Smooth muscle cell (in vitro differentiated cells): Measurements from ENCODE around the gene RPUSD1. TPM values are rescaled to one million over a fixed set of nuclear protein-coding genes. Genes with fewer than 3 reads are reported as not detected.

Source experiments
- DNase-seq: peaks from one replicate; lab custom pipeline; 2025; ENCODE audit not compliant: unreplicated experiment; lab: John Stamatoyannopoulos, UW
- H2AFZ ChIP-seq: fragments of 200-600 bp; sonication (generic); 2 replicates; pipeline ENCODE4 v1.6.0; 2016; ENCODE audit warnings: antibody characterized with exemption, low read depth, mild to moderate bottlenecking
- H3F3A ChIP-seq: fragments of 200-600 bp; sonication (generic); 2 replicates; pipeline ENCODE4 v1.6.0; 2017; ENCODE audit warnings: antibody characterized with exemption, low read depth
- H3K27ac ChIP-seq: fragments of 200-600 bp; sonication (generic); 2 replicates; pipeline ENCODE4 v1.5.1; 2016; ENCODE audit warnings: low read depth, mild to moderate bottlenecking
- H3K27me3 ChIP-seq: fragments of 200-600 bp; sonication (generic); 2 replicates; pipeline ENCODE4 v1.6.1; 2016; ENCODE audit warnings: low read depth, mild to moderate bottlenecking
- H3K36me3 ChIP-seq: fragments of 200-600 bp; sonication (generic); 2 replicates; pipeline ENCODE4 v1.5.1; 2016; ENCODE audit warnings: low read depth
- H3K4me1 ChIP-seq: fragments of 200-600 bp; sonication (generic); 2 replicates; pipeline ENCODE4 v1.5.1; 2016; ENCODE audit warnings: low read depth
- H3K4me2 ChIP-seq: fragments of 200-600 bp; sonication (generic); 2 replicates; pipeline ENCODE4 v1.6.0; 2016; ENCODE audit warnings: mild to moderate bottlenecking
- H3K4me3 ChIP-seq: fragments of 200-600 bp; sonication (generic); 2 replicates; pipeline ENCODE4 v1.5.1; 2016; ENCODE audit warnings: mild to moderate bottlenecking
- H3K79me2 ChIP-seq: fragments of 200-600 bp; sonication (generic); 2 replicates; pipeline ENCODE4 v1.6.0; 2016; ENCODE audit warnings: low read depth, mild to moderate bottlenecking
- H3K9ac ChIP-seq: fragments of 200-600 bp; sonication (generic); 2 replicates; pipeline ENCODE4 v1.6.0; 2016; ENCODE audit warnings: low read depth
- H3K9me3 ChIP-seq: fragments of 200-600 bp; sonication (generic); replicated peaks from 2 replicates; pipeline ENCODE4 v1.5.1; 2016; ENCODE audit warnings: low read depth
- H4K20me1 ChIP-seq: fragments of 200-600 bp; sonication (generic); 2 replicates; pipeline ENCODE4 v1.6.0; 2016; ENCODE audit warnings: low read depth
- CTCF ChIP-seq: fragments of 200-600 bp; sonication (generic); IDR thresholded peaks from 2 replicates; pipeline ENCODE4 v1.5.1; 2017; ENCODE audit warnings: borderline replicate concordance, mild to moderate bottlenecking, antibody characterized with exemption; ENCODE audit not compliant: insufficient read depth, poor library complexity, severe bottlenecking
- WGBS: methylation state at CpG from one replicate; pipeline ENCODE4 v1.1.7; 2016; ENCODE audit warnings: low lambda C conversion rate; 5-methylcytosine and 5-hydroxymethylcytosine counted together
- polyA plus RNA-seq: library from polyadenylated mRNA; unstranded; fragments of >200 nt; fragmentation: Nextera tagmentation; extraction: Ambion mirVana; gene quantifications from 2 replicates; pipeline ENCODE4 v1.2.1, GENCODE V29; 2016
- total RNA-seq: library from RNA; depleted of rRNA; stranded (reverse); fragments of >200 nt; gene quantifications from 2 replicates; pipeline ENCODE4 v1.2.3, GENCODE V29; 2014

Gene RPUSD1
- total and polyA plus RNA-seq, 2 experiments from 2014 or later, result 7.8 to 20.8 TPM

GRCh38 chr16:794091-794822 lies 6.1 kb upstream of the RPUSD1 start:
- H3K9me3 ChIP-seq, result no peaks in the 10 kb centered on the region
- H3K27me3 ChIP-seq, result peaks cover 4% of the 10 kb centered on the region
- H3K4me2 ChIP-seq, result no peak overlapping the region
- no peaks in the 10 kb centered on the region for H3K36me3 ChIP-seq
- H3K4me3 ChIP-seq, result no peak overlapping the region
- no peak for TF ChIP-seq CTCF
- DNase-seq, result no peak
- no peak overlapping the region for H2AFZ ChIP-seq
- H3K4me1 ChIP-seq, result peaks cover 2% of the 10 kb centered on the region
- WGBS, result 95% methylated on average over 36 of the region's 40 CpGs
- H3F3A ChIP-seq, result no peaks in the 10 kb centered on the region
- no peaks in the 10 kb centered on the region for H3K79me2 ChIP-seq
- no peak overlapping the region for H3K27ac ChIP-seq
- H4K20me1 ChIP-seq, result no peaks in the 10 kb centered on the region
- H3K9ac ChIP-seq, result no peak overlapping the region

- no peak overlapping the region for H3K27ac ChIP-seq
- H2AFZ ChIP-seq, result no peak overlapping the region
- TF ChIP-seq CTCF, result no peak
- H3K4me2 ChIP-seq, result no peak overlapping the region
- no peaks in the 10 kb centered on the region for H3K27me3 ChIP-seq
- 93% methylated on average over 8 of the region's 8 CpGs for WGBS
- no peaks in the 10 kb centered on the region for H3K79me2 ChIP-seq
- H4K20me1 ChIP-seq, result no peaks in the 10 kb centered on the region
- no peak overlapping the region for H3K9ac ChIP-seq
- DNase-seq, result no peak
- no peak overlapping the region for H3K4me3 ChIP-seq
- H3F3A ChIP-seq, result no peaks in the 10 kb centered on the region
- H3K4me1 ChIP-seq, result peaks cover 6% of the 10 kb centered on the region
- H3K9me3 ChIP-seq, result no peaks in the 10 kb centered on the region
- H3K36me3 ChIP-seq, result no peaks in the 10 kb centered on the region
Observed at GRCh38 chr16:793414-793813, 5.2 kb upstream of the RPUSD1 start.

GRCh38 chr16:792221-792995 lies 4.2 kb upstream of the RPUSD1 start:
- no peak for TF ChIP-seq CTCF

More at GRCh38 chr16:792221-792995, 4.2 kb upstream of the RPUSD1 start:
- Histone ChIP-seq H3K9ac (no peak overlapping the region), H3K79me2 (peaks cover 7% of the 10 kb centered on the region), H4K20me1 (peaks cover 5% of the 10 kb centered on the region), H3K4me1 (peaks cover 9% of the 10 kb centered on the region), H3K4me2 (no peak overlapping the region), H2AFZ (no peak overlapping the region), H3F3A (no peaks in the 10 kb centered on the region), H3K4me3 (no peak overlapping the region), H3K27ac (no peak overlapping the region), H3K27me3 (no peaks in the 10 kb centered on the region), H3K9me3 (no peaks in the 10 kb centered on the region), H3K36me3 (no peaks in the 10 kb centered on the region)
- WGBS, result 96% methylated on average over 45 of the region's 46 CpGs
- DNase-seq, result no peak
